ENCODE results near the gene SORCS2.

The SORCS2 gene

DNA sequence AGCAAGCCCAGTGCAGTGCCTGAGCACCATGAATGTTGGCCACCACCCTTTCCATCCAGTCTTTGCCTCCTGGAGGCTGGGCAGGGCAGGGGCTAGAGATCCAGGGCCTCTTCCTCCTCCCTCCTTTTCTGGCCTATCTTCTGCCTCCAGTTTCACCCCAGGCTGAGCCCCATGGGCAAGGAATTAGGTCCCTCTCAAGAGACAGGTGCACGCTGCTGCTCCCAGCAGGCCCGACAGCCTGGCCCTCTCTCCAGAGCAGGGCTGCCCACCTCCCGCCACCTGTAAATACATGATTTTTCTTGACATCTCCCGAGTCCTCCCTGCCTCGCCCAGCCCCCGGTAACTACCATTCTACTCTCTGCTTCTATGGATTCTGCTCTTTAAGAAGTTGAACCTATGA is 299.6 kb downstream of the SORCS2 start:
- H3K9me3 ChIP-seq (ENCODE audit: control insufficient read depth, insufficient read depth, low read depth, low read length) = no peaks in the 10 kb centered on the region; the same call in 1 of the 2 replicates
- H3K27me3 ChIP-seq (ENCODE audit: control insufficient read depth, insufficient read depth, low read length) = no peaks in the 10 kb centered on the region
- peaks cover 13% of the 10 kb centered on the region; the same call in 1 of the 2 replicates for H3K4me1 ChIP-seq (ENCODE audit: control insufficient read depth, insufficient read depth, low read length)
- no peaks in the 10 kb centered on the region for H3K36me3 ChIP-seq (ENCODE audit: control insufficient read depth, insufficient read depth, low read length)
- no peak overlapping the region for H3K27ac ChIP-seq (ENCODE audit: low read depth, low read length)
- H3K9ac ChIP-seq (ENCODE audit: low read length) = no peak overlapping the region
- no peak overlapping the region for H3K4me3 ChIP-seq (ENCODE audit: low read depth, low read length)

DNA sequence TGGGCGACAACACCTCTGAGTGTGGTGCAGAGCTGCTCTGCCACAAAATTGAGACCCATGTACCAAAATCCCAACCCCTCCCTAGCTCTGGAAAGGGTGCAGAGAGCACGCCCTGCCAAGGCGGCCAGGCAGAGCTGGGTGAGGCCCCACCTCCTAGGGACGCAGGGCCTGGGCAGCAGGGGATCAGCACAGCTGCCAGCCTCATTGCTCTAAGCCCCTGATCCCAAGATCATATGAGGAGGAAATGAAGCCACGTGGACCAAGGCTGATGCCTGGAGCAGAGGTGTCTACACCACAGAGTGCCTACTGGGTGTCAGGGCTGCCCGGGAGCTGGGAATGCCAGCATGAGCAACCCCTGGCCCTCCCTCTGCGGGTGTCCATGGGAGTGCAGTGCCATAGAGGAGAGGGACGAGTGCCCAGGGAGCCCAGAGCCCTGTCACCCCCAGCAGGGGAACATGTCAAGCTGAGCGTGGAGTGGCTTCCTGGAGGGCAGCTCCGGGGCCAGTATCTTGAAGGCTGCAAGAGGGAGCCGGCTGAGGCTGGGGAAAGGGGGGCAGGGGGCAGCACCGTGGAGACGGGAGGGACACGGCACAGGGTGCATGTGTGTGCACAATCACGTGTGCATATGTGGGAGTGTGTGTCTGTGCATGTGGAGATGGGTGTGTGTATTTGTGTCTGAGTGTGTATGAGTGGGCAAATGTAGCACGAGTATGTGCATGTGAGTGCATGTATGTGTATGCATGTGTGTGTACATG is 306.3 kb downstream of the SORCS2 start:
- no peak overlapping the region for H3K27ac ChIP-seq (ENCODE audit: low read depth, low read length)
- no peak overlapping the region for H3K9ac ChIP-seq (ENCODE audit: low read length)
- no peaks in the 10 kb centered on the region for H3K27me3 ChIP-seq (ENCODE audit: control insufficient read depth, insufficient read depth, low read length)
- H3K4me1 ChIP-seq (ENCODE audit: control insufficient read depth, insufficient read depth, low read length) = no peaks in the 10 kb centered on the region
- no peak overlapping the region for H3K4me3 ChIP-seq (ENCODE audit: low read depth, low read length)
- no peaks in the 10 kb centered on the region for H3K9me3 ChIP-seq (ENCODE audit: control insufficient read depth, insufficient read depth, low read depth, low read length)
- no peaks in the 10 kb centered on the region for H3K36me3 ChIP-seq (ENCODE audit: control insufficient read depth, insufficient read depth, low read length)

DNA sequence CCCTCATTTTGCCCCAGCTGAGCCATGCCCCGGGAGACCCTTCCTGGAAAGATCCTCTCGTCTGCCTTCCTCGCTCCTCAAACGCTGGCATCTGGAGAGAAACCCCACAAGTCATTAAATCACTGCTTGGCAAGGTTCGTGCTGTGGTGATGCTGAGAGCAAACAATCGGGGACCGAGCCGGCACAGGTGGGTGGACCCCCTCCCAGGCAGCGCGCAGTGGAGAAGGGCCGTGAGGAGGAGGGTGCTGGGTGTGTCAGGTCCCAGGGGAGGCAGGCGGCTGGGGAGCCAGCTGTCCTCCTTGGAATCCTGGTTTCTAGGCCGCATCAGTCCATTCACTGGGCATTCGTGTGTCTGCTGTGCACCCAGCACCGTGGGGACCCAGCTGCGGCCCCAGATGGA is 307.3 kb downstream of the SORCS2 start:
- Histone ChIP-seq H3K4me3 (ENCODE audit: low read depth, low read length) (no peak overlapping the region), H3K36me3 (ENCODE audit: control insufficient read depth, insufficient read depth, low read length) (no peaks in the 10 kb centered on the region), H3K27me3 (ENCODE audit: control insufficient read depth, insufficient read depth, low read length) (no peaks in the 10 kb centered on the region), H3K27ac (ENCODE audit: low read depth, low read length) (no peak overlapping the region), H3K9me3 (ENCODE audit: control insufficient read depth, insufficient read depth, low read depth, low read length) (no peaks in the 10 kb centered on the region), H3K4me1 (ENCODE audit: control insufficient read depth, insufficient read depth, low read length) (no peaks in the 10 kb centered on the region), H3K9ac (ENCODE audit: low read length) (no peak overlapping the region)

DNA sequence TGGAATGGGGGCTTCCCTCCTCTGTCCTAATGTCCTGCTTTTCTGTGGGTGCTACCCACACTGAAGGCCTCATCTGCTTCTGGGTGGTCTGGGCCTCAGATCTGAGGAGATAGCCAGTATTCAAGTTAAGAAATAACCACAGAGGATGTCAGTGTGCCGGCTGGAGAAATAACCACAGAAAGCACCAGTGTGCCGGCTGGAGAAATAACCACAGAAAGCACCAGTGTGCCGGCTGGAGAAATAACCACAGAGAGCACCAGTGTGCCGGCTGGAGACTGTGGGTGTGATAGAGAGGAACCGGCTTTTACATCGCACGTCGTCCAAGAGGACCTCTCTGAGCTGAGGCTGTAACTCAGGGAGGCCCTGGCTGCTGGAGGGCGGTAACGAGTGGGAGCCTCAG is 308.1 kb downstream of the SORCS2 start:
- H3K4me3 ChIP-seq (ENCODE audit: low read depth, low read length) = no peak overlapping the region
- no peaks in the 10 kb centered on the region for H3K9me3 ChIP-seq (ENCODE audit: control insufficient read depth, insufficient read depth, low read depth, low read length)
- H3K4me1 ChIP-seq (ENCODE audit: control insufficient read depth, insufficient read depth, low read length) = no peaks in the 10 kb centered on the region
- no peak overlapping the region for H3K27ac ChIP-seq (ENCODE audit: low read depth, low read length)
- H3K9ac ChIP-seq (ENCODE audit: low read length) = no peak overlapping the region
- no peaks in the 10 kb centered on the region for H3K27me3 ChIP-seq (ENCODE audit: control insufficient read depth, insufficient read depth, low read length)
- H3K36me3 ChIP-seq (ENCODE audit: control insufficient read depth, insufficient read depth, low read length) = no peaks in the 10 kb centered on the region

DNA sequence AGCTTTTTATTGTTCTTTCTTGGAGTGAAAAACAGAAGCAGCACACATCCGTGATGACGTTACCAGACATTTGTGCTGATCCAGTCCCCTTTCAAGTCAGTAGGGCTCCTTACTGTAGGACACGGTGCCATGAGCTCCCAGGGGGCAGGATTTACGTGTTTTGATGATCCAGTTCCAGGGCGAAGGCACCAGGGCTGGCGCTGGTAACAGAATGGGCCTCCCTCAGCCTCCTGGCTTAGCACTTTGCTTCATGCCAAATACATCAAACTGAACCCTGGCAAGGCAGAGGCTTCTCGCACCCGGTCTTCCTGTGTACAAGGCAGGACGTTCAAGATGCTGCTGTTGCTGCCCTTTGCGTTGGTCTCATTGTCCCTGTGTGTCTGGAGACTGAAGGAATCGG is 309.0 kb downstream of the SORCS2 start:
- Histone ChIP-seq H3K27me3 (ENCODE audit: control insufficient read depth, insufficient read depth, low read length) (no peaks in the 10 kb centered on the region), H3K4me1 (ENCODE audit: control insufficient read depth, insufficient read depth, low read length) (no peaks in the 10 kb centered on the region), H3K36me3 (ENCODE audit: control insufficient read depth, insufficient read depth, low read length) (no peaks in the 10 kb centered on the region), H3K9ac (ENCODE audit: low read length) (no peak overlapping the region), H3K9me3 (ENCODE audit: control insufficient read depth, insufficient read depth, low read depth, low read length) (no peaks in the 10 kb centered on the region), H3K4me3 (ENCODE audit: low read depth, low read length) (no peak overlapping the region), H3K27ac (ENCODE audit: low read depth, low read length) (no peak overlapping the region)

DNA sequence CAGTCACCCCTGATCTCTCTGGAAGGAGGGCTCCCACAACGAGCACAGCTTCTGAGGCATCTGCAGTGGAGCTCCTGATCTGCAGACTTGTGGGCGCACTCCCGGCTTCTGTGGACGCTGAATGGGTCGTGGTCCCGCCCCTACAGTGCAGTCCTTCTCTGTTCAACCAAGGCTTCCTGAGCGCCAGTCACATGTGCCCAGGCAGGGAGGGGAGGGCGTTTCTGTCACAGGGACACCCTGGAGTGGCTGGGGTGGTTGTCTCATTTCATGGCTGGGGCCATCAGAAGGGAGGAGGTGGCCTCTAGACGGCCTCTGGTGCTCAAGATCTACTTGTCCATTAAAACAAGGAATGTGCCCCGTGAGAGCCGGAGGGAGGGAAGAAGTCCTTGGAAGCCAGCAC is 309.5 kb downstream of the SORCS2 start:
- H3K27ac ChIP-seq (ENCODE audit: low read depth, low read length) = no peak overlapping the region
- H3K4me1 ChIP-seq (ENCODE audit: control insufficient read depth, insufficient read depth, low read length) = no peaks in the 10 kb centered on the region
- H3K9ac ChIP-seq (ENCODE audit: low read length) = no peak overlapping the region
- no peak overlapping the region for H3K4me3 ChIP-seq (ENCODE audit: low read depth, low read length)
- H3K36me3 ChIP-seq (ENCODE audit: control insufficient read depth, insufficient read depth, low read length) = no peaks in the 10 kb centered on the region
- no peaks in the 10 kb centered on the region for H3K9me3 ChIP-seq (ENCODE audit: control insufficient read depth, insufficient read depth, low read depth, low read length)
- no peaks in the 10 kb centered on the region for H3K27me3 ChIP-seq (ENCODE audit: control insufficient read depth, insufficient read depth, low read length)

DNA sequence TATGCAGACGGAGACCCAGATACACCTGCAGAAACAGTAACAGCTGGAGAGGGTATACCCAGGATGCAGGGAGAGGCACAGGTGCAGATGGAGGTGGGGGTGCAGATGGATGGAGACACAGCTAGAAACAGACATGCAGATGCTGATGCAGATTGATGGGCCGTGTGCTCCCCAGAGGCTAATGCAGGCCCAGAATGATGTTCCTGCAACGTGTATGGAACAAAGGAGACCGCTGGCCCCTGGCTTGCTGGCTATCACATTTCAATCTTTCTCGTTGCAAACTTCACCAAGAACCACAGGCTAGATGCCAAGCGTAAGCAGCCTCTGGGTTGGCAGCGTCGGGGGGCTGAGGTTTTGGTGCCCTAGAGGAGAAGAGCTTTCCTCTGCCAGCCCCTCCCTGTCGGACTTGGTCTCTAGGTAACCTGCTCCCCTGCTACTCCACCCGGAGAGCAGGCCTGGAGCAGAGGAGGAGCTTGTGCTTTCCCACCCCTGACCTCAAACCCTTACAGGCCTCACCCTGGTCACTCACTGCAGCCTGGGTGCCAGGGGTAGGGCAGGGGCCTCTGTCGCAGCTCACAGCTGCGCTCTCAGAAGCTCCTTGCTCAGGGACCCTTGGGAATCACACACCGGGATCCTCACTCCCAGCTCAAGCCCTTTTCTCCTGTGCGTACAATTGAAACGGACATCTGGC is 311.4 kb downstream of the SORCS2 start:
- Histone ChIP-seq H3K27me3 (ENCODE audit: control insufficient read depth, insufficient read depth, low read length) (no peaks in the 10 kb centered on the region), H3K4me3 (ENCODE audit: low read depth, low read length) (no peak overlapping the region), H3K9ac (ENCODE audit: low read length) (no peak overlapping the region), H3K9me3 (ENCODE audit: control insufficient read depth, insufficient read depth, low read depth, low read length) (no peaks in the 10 kb centered on the region), H3K27ac (ENCODE audit: low read depth, low read length) (no peak overlapping the region), H3K36me3 (ENCODE audit: control insufficient read depth, insufficient read depth, low read length) (no peaks in the 10 kb centered on the region), H3K4me1 (ENCODE audit: control insufficient read depth, insufficient read depth, low read length) (no peaks in the 10 kb centered on the region)

DNA sequence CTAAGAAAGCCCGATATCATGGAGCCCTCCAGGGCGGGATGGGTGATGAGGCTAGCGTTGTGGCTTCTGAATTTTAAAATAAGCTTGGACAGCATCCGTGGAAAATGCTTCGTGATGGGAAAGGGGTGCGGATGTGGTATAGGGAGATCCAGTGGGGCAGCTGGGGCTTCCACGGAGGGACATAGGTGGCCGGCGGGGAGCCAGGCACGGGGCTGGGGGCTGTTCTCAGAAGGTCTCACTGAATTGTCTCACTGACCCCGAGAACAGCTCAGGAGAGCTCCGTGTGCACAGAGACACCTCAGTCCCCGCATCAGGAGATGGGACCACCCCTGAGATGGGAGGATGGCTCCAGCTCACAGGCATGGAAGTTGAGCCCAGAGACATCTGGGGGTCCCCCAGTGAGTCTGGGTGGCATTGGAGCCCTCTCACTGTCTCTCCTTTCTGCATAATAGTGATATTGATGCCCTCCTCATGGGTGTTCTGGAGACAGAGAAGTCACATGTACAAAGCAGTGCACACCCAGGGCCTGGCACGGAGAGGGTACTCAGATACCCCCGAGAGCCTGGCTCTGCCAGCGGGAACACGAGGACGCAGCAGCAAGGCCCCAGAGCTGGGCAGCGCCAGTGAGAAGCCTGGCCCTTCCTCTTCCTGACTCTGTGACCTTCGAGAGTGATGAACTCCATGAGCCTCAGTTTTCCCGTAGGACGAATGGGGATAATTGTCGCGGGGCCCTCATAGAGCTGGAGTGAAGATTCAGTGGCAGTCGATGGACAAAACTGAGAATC is 313.0 kb downstream of the SORCS2 start:
- H3K9me3 ChIP-seq (ENCODE audit: control insufficient read depth, insufficient read depth, low read depth, low read length) = no peaks in the 10 kb centered on the region
- no peak overlapping the region for H3K9ac ChIP-seq (ENCODE audit: low read length)
- no peak overlapping the region for H3K4me3 ChIP-seq (ENCODE audit: low read depth, low read length)
- H3K27me3 ChIP-seq (ENCODE audit: control insufficient read depth, insufficient read depth, low read length) = no peaks in the 10 kb centered on the region
- H3K36me3 ChIP-seq (ENCODE audit: control insufficient read depth, insufficient read depth, low read length) = no peaks in the 10 kb centered on the region
- no peaks in the 10 kb centered on the region for H3K4me1 ChIP-seq (ENCODE audit: control insufficient read depth, insufficient read depth, low read length)
- no peak overlapping the region for H3K27ac ChIP-seq (ENCODE audit: low read depth, low read length)

DNA sequence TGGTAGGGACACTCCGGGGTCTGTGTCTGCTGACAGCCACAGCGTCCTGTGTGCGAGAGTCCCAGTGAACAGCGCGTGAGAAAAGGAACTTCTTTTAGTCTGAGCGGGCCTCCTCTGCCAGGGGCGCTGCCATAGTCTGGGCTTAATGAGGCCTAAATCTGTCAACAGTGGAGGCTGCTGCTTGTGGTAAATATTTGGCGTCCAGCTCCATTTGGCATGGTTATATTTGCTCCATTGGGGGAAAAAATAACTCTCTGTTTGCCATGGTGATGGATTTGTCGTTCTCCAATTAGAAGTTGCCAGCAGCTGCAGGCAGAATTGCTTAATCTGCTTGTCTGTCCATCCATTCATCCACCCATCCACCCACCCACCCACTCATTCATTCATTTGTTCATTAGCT is 313.8 kb downstream of the SORCS2 start:
- Histone ChIP-seq H3K36me3 (ENCODE audit: control insufficient read depth, insufficient read depth, low read length) (no peaks in the 10 kb centered on the region), H3K9me3 (ENCODE audit: control insufficient read depth, insufficient read depth, low read depth, low read length) (no peaks in the 10 kb centered on the region), H3K4me3 (ENCODE audit: low read depth, low read length) (no peak overlapping the region), H3K27me3 (ENCODE audit: control insufficient read depth, insufficient read depth, low read length) (no peaks in the 10 kb centered on the region), H3K27ac (ENCODE audit: low read depth, low read length) (no peak overlapping the region), H3K4me1 (ENCODE audit: control insufficient read depth, insufficient read depth, low read length) (peaks cover 4% of the 10 kb centered on the region; the same call in 1 of the 2 replicates), H3K9ac (ENCODE audit: low read length) (no peak overlapping the region)

DNA sequence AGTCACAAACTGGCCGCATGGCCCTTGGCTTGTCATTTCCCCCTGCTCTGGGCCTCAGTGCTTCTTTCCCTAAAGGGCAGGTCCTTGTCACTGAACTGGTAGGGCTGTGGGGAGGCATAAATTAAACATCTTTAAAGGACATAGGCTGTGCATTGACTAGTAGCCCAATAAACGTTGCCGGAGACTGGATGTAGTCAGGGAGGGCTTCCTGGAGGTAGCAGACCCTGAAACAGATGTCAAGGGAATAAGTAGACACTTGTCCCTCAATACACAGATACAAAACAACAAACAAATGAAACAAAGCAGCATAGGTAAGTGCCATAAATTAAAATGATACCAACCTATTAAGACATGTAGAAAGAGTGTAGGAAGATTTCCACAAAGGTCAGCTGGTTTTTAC is 314.2 kb downstream of the SORCS2 start:
- no peak overlapping the region for H3K9ac ChIP-seq (ENCODE audit: low read length)
- H3K36me3 ChIP-seq (ENCODE audit: control insufficient read depth, insufficient read depth, low read length) = no peaks in the 10 kb centered on the region
- no peaks in the 10 kb centered on the region for H3K9me3 ChIP-seq (ENCODE audit: control insufficient read depth, insufficient read depth, low read depth, low read length)
- H3K27ac ChIP-seq (ENCODE audit: low read depth, low read length) = no peak overlapping the region
- peaks cover 7% of the 10 kb centered on the region; the same call in 1 of the 2 replicates for H3K4me1 ChIP-seq (ENCODE audit: control insufficient read depth, insufficient read depth, low read length)
- H3K4me3 ChIP-seq (ENCODE audit: low read depth, low read length) = no peak overlapping the region
- H3K27me3 ChIP-seq (ENCODE audit: control insufficient read depth, insufficient read depth, low read length) = no peaks in the 10 kb centered on the region

DNA sequence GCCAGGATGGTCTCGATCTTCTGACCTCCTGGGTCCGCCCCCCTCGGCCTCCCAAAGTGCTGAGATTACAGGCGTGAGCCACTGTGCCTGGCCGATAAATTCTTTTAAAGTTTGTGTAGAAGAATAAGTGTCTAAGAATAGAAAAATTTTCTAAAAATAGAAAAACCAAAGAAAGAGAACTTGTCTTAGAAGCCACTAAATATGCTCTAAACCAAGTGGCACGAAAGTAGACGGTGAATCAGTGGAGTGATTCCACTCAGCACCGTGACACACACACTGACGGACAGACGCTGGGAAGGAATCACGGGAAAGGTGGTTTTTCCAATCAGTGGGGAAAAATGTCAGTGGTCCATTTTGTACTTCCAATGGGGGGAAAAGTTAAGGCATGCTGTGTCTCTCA is 315.0 kb downstream of the SORCS2 start:
- Histone ChIP-seq H3K36me3 (ENCODE audit: control insufficient read depth, insufficient read depth, low read length) (no peaks in the 10 kb centered on the region), H3K27me3 (ENCODE audit: control insufficient read depth, insufficient read depth, low read length) (no peaks in the 10 kb centered on the region), H3K27ac (ENCODE audit: low read depth, low read length) (no peak overlapping the region), H3K9me3 (ENCODE audit: control insufficient read depth, insufficient read depth, low read depth, low read length) (no peaks in the 10 kb centered on the region), H3K9ac (ENCODE audit: low read length) (no peak overlapping the region), H3K4me1 (ENCODE audit: control insufficient read depth, insufficient read depth, low read length) (peaks cover 9% of the 10 kb centered on the region; the same call in 1 of the 2 replicates), H3K4me3 (ENCODE audit: low read depth, low read length) (no peak overlapping the region)
